ENCODE measurements around the gene LDLRAD4.
A peak's percentile ranks its signal among the peaks of the same experiment; 100 is the strongest.
"Not testable (repeated sequence)": the region's sequence is repeated elsewhere in the genome, so short reads cannot be mapped to it uniquely, and the experiment has no call there.

LDLRAD4 gene

GRCh38 chr18:13453714-13454113 is 235.2 kb downstream of the LDLRAD4 start:
- DNase-seq, result no peak

DNA sequence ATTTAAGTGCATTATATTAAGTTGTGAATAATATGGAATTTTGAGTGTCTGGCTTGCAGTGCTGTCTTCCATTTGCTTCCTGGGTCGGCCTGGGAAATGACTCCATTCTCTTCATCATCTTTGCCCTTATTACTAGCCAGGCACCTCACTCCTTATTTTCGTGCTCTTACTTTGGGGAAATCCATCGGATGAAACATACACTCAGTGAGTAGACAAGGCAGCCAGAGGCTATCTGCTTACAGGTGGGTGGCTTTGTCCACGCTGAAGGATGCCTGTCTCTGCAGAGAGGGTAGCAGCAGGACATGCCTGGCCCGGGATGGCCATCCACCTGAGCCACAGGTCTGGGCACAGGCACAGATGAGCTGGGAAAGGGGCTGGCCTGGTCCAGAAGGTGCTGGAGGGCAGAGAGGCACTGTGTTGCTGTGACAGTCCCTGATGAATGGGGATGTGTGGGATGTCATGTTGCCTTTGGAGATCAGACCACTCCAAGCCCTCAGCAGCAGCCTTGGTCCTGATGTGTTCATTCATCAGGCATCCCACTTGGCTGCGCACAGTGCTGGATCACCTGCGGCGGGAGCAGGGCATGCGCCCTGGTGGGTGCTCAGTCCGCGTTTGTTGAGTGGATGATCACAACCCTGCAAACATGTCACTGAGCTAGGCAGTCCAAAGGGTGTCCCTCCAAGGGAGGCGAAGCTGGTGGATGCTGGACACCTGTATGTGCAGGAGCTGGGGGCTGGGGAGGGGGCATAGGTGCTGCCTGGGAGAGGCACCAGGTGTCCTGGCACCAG is 236.0 kb downstream of the LDLRAD4 start:
- no peak for DNase-seq

DNA sequence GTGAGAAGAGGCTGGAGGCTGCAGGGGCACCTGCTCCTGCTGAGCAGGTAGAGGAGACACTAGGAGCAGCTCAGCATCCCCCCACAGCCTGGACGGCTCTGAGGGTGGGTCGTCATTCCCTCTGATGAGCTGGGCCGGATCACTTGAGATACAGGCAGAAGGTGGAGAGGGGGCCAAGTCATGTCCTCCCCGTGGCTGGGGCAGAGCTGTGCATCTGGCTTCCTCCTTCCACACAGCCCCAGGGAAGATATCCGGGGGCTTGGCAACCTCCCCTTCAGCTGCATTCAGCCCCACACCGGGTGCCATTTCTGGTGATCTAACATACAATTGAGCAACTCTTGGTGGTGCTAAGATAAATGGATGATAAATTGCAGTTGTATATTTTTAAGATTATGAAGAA is 236.9 kb downstream of the LDLRAD4 start:
- DNase-seq, result no peak

- DNase-seq, result peak in 1 of 2 donors; percentile 23
Measured at GRCh38 chr18:13455960-13456481, 237.5 kb downstream of the LDLRAD4 start.

DNA sequence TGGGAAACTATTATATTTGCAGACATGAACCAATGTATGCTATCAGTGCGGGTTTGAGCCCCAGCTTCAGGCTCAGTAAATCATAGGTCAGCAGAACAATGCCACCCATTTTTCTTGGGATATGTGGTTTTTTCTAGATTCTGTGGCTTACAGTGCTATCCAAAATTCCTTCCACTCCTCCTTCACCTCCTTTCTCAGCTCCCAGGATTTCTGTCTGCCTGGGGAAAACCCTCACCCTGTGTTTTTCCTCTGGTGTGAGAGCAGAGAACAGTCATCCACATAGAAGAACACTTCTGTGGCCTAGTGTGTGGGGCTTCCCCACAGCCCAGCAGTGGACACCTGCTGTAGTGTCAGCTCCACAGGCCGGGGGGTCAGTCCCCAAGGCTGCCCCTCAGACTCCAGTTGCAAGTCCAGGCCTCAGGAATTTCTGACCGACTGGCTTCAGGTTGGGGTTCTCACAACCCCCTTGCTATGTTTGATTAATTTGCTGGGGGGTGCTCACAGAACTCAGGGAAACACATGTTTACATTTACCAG is 238.2 kb downstream of the LDLRAD4 start:
- DNase-seq, result no peak

- no peak for DNase-seq
Measured at GRCh38 chr18:13457327-13457726, 238.8 kb downstream of the LDLRAD4 start.

DNA sequence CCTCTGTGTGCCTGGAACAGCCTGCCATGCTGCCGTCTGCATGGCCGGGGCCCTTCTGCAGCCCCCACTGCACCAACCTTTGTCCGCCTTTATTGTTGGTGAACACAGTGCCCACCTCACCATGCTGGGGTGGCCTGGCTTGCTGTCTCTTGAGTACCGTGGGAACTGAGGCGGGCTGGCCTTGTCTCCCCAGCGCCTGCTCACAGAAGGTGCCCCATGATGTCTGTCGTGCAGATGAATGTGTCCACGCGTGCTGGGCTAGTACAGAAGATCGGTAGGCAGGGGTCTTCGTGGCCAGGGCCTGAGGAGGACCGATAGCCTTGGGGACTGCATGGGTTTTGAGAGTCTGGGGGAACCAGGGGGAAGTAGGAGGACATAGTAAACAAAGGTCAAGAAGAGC is 242.4 kb downstream of the LDLRAD4 start:
- DNase-seq, result no peak

DNA sequence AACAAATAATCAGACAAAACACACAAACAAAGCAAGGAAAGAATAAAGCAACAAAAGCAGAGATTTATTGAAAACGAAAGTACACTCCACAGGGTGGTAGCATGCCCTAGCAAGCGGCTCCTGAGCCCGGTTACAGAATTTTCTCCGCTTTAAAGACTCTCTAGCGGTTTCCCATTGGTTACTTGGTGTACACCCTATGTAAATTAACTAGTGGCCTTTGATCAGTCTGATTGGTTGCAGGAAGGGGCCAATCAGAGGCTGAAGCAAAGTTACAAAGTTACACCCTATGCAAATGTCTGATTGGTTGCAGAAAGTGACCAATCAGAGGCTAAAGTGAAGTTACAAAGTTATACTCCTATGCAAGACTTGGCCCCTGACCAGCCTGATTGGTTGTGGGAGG is 242.9 kb downstream of the LDLRAD4 start:
- no peak for DNase-seq

- no peak for DNase-seq
Measured at GRCh38 chr18:13461936-13462335, 243.4 kb downstream of the LDLRAD4 start.

- no peak for DNase-seq
Measured at GRCh38 chr18:13462686-13463085, 244.1 kb downstream of the LDLRAD4 start.

- DNase-seq, result no peak
Measured at GRCh38 chr18:13463526-13464210, 245.1 kb downstream of the LDLRAD4 start.

DNA sequence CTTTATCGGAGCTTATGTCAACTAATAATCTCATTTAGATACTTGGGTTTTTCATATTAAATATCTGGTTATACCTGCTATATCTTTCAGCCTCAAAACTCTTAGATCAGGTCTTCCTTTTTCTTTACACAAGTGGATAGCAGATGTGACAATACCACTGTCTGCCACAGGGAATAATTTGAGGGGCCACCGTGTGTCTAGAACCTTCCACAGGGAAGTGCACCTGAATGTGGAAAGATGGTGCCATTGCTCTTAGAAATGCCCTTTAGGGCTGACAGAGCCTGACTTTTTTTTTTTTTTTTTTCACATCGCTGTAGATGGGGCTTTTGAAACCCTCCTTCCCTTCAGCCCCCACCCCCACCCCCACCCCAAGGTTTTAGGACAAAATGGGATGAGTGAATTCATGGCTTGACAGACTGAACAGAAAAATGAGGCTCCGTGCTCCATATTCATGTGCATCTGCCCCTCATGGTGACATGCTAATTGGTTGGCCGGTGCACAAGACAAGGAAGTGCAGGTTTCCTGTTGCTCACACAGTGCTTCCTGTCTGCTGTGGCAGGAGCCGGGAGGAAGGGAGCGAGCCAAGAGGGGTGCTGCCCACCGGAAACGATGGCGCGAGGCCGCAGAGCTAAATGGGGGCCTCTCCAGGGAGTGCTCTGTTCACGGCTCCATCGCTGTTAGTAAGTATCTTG is 246.0 kb downstream of the LDLRAD4 start:
- DNase-seq, result peak; percentile 48 to 49

GRCh38 chr18:13465124-13465446 is 246.5 kb downstream of the LDLRAD4 start:
- no peak for DNase-seq

- no peak for DNase-seq
Measured at GRCh38 chr18:13465476-13465875, 246.9 kb downstream of the LDLRAD4 start.

DNA sequence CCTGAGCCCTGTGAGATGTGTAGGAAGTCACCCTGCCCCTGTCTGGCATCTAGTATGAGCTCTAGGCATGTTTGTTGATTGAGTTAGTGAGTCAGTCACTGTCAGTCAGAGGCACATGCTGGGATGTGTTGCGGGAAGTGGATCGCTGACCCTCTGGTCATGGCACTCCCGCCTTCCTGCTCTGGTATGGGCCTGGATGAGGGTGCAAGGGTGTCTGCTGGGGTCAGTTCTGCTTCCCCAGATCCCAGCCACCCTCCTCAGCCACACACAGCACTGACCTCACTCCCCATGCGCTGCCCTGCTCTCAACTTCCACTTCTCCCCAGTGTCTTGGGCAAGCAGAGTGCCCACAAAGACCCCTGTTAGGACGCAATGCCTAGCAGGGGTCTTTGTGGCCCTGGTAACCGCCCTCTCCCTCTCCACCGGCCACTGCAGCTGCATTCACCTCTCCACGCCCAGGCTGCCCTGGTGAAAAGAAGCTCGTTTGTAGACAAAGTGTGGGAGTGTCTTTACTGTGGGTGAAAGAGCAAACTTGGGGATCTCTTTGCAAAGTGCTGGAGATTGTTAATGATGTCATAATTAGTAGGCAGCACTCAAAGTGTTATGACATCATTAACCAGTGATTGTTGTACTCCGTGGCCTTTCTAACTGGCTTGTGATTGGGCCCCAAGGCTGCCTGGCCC is 252.1 kb downstream of the LDLRAD4 start:
- no peak for DNase-seq

GRCh38 chr18:13471198-13471845 is 252.8 kb downstream of the LDLRAD4 start:
- no peak for DNase-seq

GRCh38 chr18:13471971-13472628 is 253.5 kb downstream of the LDLRAD4 start:
- DNase-seq, result no peak

DNA sequence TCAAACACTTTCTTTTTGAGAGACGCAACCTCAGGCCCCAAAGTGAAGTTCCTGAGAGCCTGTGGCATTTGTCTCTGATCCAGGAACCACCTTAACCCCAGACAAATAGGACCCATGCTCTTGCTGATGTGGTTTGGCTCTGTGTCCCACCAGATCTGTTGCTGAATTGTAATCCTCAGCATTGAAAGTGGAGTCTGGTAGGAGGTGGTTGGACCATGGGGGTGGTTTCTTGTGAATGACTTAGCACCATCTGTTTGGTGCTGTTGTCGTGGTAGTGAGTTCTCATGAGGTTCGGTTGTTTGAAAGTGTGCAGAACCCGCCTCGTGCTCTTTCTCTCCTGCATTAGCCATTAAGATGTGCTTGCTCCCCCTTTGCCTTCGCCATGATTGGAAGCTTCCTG is 255.2 kb downstream of the LDLRAD4 start:
- DNase-seq, result no peak

DNA sequence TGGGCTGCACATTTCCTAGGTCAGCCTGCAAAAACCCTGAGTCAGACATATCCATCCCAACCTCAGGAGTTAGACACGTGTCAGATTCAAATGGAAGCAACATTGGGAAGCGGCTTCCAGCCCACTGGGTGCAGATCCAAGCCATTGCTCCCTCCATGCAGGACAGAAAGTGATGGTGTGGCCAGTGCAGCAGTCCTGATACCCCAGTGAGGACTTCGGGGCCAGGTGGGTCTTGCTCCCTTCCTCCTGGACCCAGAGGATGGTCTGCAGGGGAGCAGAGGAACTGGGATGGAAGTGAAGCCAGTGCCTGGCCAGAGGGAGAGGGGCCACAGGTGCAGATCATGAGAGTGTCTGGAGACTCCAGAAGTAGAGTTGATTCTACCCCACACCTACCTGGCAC is 255.8 kb downstream of the LDLRAD4 start:
- no peak for DNase-seq

DNA sequence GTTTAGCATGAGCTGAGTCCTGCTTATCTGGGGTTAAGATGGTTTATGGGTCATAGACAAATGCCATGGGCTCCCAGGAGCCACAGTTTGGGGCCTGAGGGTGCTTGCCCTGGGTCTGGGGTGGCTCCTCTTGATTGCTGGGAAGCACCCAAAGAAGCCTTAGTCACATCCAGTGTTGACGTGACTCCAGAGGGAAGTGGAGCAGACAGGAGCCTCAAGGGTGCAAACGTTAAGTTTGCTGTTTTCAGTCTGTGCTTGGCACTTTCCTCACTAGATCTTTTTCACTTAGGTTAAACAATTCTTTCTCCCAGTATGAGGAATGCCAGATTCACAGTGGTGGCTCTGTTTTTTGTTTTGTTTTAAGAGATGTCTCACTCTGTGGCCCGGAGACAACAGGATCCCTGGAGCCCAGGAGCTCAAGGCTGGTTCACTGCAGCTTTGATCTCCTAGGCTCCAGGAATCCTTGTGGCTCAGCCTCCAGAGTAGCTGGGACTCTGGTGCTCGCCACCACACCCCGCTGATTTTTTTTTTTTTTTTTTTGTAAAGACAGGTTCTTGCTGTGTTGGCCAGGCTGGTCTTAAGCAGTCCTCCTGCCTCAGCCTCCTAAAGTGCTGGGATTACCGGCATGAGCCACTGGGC is 256.5 kb downstream of the LDLRAD4 start:
- no peak for DNase-seq

- DNase-seq, result not testable (repeated sequence)
Measured at GRCh38 chr18:13476312-13476711, 257.8 kb downstream of the LDLRAD4 start.

Measured in stimulated activated CD4-positive, alpha-beta T cell treated with anti-CD3 and anti-CD28 coated beads, Interleukin-2, amount 100 ng/mL, for 48 hours (primary cell).